Stimulated activated CD4-positive, alpha-beta T cell treated with anti-CD3 and anti-CD28 coated beads, Interleukin-2, amount 100 ng/mL, for 24 hours (primary cell): ENCODE results near the gene LRRC72.
"Not testable (repeated sequence)": the region's sequence is repeated elsewhere in the genome, so short reads cannot be mapped to it uniquely, and the experiment has no call there.

ENCODE experiments used
- DNase-seq, 2 donors: peaks; one replicate each; pipeline ENCODE4 v3.0.0-alpha.2; 2020

Gene LRRC72

GRCh38 chr7:16529697-16530096, 3.1 kb downstream of the LRRC72 start:
- DNase-seq, result no peak

DNA sequence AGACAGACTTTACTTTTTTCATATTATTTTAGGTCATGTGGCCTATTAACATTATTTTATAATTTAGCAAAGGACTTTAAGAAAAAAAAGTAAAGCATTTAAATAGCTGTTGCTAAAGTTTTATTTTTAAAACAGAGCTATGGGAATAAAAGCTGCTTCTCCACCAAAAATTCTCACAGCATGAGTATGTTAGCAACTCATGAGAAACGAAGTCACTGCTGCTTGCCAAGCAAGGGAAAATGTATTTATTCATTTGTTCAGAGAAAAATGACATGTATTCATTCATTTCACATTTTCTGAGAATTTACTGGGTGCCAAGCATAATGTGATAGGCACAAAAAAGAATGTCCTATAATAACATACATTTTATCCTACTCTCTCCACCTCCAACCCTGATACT, 5.1 kb downstream of the LRRC72 start:
- DNase-seq, result no peak

DNA sequence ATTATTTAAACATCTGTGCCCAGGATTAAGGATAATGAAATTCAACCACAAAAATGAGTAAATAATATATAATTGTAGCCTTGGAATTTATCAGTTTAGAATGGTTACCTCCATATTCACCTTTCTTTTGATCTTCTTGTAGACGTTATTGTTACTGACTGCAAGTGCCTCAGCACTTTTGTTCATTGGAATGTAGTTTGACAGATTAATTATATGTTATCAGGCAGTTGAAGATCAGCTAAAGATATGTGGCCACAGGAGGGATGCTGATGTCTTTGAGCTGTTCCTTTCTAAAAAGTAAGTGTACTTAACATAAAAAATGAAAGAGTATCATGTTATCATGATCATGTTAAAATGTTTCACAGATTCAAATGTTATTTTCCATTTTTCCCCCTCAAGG, 5.6 kb downstream of the LRRC72 start:
- DNase-seq, result no peak

- DNase-seq, result no peak
Measured at GRCh38 chr7:16535500-16535899, 8.9 kb downstream of the LRRC72 start.

GRCh38 chr7:16540559-16540958, 13.9 kb downstream of the LRRC72 start:
- DNase-seq, result not testable (repeated sequence)

DNA sequence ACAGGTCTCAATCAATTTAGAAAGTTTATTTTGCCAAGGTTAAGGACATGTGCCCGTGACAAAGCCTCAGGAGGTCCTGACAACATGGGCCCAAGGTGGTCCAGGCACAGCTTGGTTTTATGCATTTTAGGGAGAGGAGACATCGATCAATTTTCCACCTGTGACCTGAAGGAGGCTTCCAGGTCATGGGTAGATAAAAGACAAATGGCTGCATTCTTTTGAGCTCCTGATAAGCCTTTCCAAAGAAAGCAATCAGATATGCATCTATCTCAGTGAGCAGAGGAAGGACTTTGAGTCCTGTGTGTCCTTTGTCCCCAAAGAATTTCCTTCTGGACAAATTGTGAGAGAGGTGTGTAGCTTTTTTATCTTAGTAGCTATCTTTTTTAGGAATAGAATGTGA, 15.8 kb downstream of the LRRC72 start:
- DNase-seq, result no peak

DNA sequence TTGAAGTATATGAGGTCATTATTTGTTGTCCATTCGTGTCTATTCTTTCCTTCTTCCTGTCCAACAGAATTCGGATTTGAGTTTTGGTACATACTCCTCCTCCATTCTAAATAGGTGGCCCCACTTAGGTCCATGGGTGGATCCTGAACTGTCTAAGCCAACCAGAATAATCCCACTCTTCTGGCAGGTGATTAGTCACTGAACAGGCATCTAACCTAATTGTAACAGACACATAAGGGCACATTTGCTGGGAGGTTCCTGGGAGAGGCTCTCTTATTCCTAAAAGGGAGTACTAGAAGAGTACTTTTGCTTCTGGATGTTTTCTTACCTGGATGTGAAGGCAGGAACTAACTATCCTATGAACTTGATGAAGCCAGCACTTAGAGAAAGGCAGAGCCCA, 16.8 kb downstream of the LRRC72 start:
- no peak for DNase-seq

GRCh38 chr7:16546921-16547505, 20.4 kb downstream of the LRRC72 start:
- DNase-seq, result no peak

- DNase-seq, result no peak
Measured at GRCh38 chr7:16548428-16548827, 21.8 kb downstream of the LRRC72 start.

GRCh38 chr7:16550671-16551070, 24.0 kb downstream of the LRRC72 start:
- no peak for DNase-seq

DNA sequence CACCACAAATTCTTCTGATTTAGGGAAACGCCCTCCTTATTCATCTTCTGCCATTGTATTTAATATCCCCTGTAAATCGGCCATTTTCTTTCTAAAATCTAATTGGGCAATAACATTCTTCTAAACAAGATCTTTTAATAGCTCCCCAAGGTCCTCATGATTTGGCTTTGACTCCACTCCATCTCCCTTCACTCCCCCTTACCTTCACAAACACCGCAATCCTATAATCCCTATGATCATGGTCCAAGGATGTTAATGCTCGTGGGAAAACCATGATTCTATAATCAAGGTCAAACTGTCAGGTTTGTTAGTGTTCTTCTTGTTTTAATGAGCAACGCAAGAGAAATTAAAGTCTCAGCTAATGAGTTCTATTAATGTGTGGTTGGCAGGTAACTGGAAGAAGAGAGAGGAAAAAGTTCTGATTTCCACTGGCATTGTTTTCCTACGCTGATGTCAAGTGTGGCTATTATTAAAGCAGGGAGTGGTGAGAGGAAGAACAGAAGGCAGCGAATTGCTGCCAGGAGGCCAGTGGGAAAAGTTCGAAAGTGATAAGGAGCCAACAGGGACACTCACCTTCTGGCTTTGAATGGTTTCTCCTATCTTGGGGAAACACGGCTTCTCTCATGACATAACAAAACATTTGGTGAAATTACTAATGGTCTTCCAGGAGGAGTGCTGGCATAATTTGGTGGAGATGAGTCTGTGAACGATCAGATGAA, 28.1 kb downstream of the LRRC72 start:
- DNase-seq, result no peak

GRCh38 chr7:16556359-16556758, 29.7 kb downstream of the LRRC72 start:
- no peak for DNase-seq

DNA sequence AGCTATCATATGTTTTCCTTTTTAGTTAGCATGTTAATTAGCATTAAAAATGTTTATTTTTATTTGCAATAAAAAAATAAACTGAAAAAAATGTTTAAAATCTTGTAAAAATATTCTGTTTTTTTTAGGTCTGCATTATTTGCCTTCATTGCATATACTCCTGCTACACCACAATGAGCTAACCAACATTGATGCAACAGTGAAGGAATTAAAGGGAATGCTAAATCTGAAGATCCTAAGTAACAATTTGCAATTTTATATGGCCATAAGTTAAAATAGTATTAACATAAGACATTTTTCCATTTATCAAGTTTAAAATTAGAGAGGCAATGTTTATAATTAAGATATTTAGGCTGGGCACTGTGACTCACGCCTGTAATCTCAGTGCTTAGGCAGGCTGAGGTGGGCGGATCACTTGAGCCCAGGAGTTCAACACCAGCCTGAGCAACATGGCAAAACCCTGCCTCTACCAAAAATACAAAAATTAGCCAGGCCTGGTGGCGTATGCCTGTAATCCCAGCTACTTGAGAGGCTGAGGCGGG, 32.2 kb downstream of the LRRC72 start:
- no peak for DNase-seq

- no peak for DNase-seq
Measured at GRCh38 chr7:16559497-16560179, 33.0 kb downstream of the LRRC72 start.

- no peak for DNase-seq
Measured at GRCh38 chr7:16561943-16562342, 35.3 kb downstream of the LRRC72 start.

- DNase-seq, result no peak
Measured at GRCh38 chr7:16562456-16563220, 36.0 kb downstream of the LRRC72 start.

- DNase-seq, result no peak
Measured at GRCh38 chr7:16563281-16564022, 36.8 kb downstream of the LRRC72 start.

- DNase-seq, result no peak
Measured at GRCh38 chr7:16564023-16564380, 37.4 kb downstream of the LRRC72 start.

GRCh38 chr7:16564909-16565426, 38.3 kb downstream of the LRRC72 start:
- DNase-seq, result no peak

DNA sequence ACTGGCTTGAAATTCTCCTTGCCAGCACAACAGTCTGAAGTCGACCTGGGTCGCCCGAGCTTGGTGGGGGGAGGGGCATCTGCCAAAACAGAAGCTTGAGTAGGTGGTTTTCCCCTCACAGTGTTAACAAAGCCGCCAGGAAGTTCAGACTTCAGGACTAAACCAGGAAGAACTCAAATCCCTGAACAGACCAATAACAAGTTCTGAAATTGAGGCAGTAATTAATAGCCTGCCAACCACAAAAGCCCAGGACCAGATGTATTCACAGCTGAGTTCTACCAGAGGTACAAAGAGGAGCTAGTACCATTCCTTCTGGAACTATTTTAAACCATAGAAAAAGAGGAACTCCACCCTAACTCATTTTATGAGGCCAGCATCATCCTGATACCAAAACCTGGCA, 45.3 kb downstream of the LRRC72 start:
- DNase-seq, result no peak

DNA sequence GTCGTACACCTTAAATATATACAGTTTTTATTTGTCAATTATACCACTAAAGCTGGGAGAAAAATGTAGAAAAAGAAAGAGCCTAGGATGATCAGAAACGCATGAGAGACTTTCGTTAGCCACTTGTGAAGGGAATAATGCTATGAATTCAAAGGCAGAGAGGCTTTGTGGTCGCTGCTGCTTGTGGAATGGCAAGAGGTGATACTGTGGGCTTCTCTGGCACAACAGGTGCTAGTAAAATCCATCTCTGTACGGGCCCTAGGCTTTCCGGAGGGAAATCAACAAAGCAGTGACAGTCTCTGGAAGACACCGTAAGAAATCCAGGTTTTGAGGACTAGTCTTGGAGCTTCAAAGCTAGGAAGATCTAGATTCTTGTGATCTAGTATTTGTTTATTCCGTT, 52.6 kb downstream of the LRRC72 start:
- no peak for DNase-seq

GRCh38 chr7:16581286-16581685, 54.7 kb downstream of the LRRC72 start:
- DNase-seq, result no peak
